Measurements from ENCODE around the gene RIPOR3.

Gene RIPOR3

DNA sequence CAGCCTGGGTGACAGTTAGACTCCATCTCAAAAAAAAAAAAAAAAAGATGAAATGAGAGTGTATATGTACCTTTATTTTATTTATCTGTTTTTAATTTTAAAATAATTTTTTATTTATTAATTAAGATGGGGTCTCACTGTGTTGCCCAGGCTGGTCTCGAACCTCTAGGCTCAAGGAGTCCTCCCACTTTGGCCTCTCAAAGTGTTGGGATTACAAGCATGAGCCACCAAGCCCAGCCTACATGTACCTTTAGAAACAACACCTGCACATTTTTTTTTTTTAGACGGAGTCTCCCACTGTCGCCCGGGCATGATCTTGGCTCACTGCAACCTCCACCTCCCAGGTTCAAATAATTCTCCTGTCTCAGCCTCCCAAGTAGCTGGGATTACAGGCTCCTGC lies 28.0 kb upstream of the RIPOR3 start:
- H3F3A ChIP-seq (ENCODE audit: insufficient read depth): no peaks in the 10 kb centered on the region
- no peak overlapping the region for H3K4me2 ChIP-seq (ENCODE audit: low read depth, low read length, poor library complexity, severe bottlenecking)
- H3K27ac ChIP-seq (ENCODE audit: low read depth, low read length): no peak overlapping the region
- H3K27me3 ChIP-seq (ENCODE audit: low read length): no peaks in the 10 kb centered on the region
- H4K20me1 ChIP-seq (ENCODE audit: low read depth, low read length): no peaks in the 10 kb centered on the region
- no peaks in the 10 kb centered on the region for H3K9me3 ChIP-seq (ENCODE audit: insufficient read depth, low read length)
- no peaks in the 10 kb centered on the region for H3K9me2 ChIP-seq (replicated peaks; ENCODE audit: insufficient read depth, low read length)
- H3K9ac ChIP-seq (ENCODE audit: low read length): no peak overlapping the region
- no peak for TF ChIP-seq EZH2phosphoT487 (conservative IDR thresholded peaks at IDR 0.05; ENCODE audit: low read length)
- TF ChIP-seq, protein P1, sequence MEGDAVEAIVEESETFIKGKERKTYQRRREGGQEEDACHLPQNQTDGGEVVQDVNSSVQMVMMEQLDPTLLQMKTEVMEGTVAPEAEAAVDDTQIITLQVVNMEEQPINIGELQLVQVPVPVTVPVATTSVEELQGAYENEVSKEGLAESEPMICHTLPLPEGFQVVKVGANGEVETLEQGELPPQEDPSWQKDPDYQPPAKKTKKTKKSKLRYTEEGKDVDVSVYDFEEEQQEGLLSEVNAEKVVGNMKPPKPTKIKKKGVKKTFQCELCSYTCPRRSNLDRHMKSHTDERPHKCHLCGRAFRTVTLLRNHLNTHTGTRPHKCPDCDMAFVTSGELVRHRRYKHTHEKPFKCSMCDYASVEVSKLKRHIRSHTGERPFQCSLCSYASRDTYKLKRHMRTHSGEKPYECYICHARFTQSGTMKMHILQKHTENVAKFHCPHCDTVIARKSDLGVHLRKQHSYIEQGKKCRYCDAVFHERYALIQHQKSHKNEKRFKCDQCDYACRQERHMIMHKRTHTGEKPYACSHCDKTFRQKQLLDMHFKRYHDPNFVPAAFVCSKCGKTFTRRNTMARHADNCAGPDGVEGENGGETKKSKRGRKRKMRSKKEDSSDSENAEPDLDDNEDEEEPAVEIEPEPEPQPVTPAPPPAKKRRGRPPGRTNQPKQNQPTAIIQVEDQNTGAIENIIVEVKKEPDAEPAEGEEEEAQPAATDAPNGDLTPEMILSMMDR (IDR thresholded peaks at IDR 0.05; ENCODE audit: insufficient read depth, low read length, poor library complexity, severe bottlenecking): no peak
- no peak overlapping the region for H3K4me3 ChIP-seq (ENCODE audit: insufficient read depth, low read length, poor library complexity, severe bottlenecking)
- no peaks in the 10 kb centered on the region for H3K79me2 ChIP-seq (ENCODE audit: insufficient read depth, low read length)
- H3K36me3 ChIP-seq (ENCODE audit: low read length): no peaks in the 10 kb centered on the region
- H2AFZ ChIP-seq (ENCODE audit: low read depth, low read length, severe bottlenecking): no peak overlapping the region

DNA sequence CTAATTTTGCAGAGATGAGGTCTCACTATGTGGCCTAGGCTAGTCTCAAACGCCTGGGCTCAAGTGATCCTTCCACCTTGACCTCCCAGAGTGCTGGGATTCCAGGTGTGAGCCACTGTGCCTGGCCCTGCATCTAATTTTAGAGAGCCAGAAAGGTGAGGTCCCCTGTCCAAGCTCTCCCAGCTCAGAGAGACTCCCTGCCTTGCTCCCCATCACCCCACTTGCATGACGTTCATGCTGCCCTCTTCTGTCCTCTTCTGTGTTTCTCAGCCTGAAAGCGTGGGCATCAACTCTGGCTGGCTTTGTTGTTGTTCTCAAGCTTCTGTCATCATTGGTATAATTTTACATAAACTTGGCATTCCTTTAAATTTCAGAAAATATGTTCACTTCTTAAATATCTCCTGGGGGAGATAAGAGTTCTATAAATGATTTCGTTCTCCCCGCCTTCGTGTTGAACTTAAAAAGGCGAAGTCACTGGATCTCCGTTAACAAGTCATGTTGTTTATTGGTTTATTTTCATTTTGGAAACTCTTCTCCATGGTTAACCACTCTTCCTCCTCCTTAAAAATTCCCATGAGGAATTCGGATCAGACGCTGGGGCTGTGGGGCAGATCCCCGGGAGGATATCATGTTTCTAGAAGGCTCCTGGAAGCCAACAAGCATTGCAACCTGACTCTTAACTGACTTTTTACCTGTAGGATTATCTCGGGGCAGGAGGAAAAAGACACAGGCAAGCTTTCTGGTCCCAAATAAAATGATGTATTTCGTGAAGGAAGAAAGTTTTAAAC lies 26.8 kb upstream of the RIPOR3 start:
- H3K27me3 ChIP-seq (ENCODE audit: low read length): no peaks in the 10 kb centered on the region
- H3K4me2 ChIP-seq (ENCODE audit: low read depth, low read length, poor library complexity, severe bottlenecking): no peak overlapping the region
- H3K9me2 ChIP-seq (replicated peaks; ENCODE audit: insufficient read depth, low read length): no peaks in the 10 kb centered on the region
- no peaks in the 10 kb centered on the region for H3F3A ChIP-seq (ENCODE audit: insufficient read depth)
- no peak for TF ChIP-seq EZH2phosphoT487 (conservative IDR thresholded peaks at IDR 0.05; ENCODE audit: low read length)
- TF ChIP-seq, protein P1 (IDR thresholded peaks at IDR 0.05; ENCODE audit: insufficient read depth, low read length, poor library complexity, severe bottlenecking): no peak
- no peak overlapping the region for H3K4me3 ChIP-seq (ENCODE audit: insufficient read depth, low read length, poor library complexity, severe bottlenecking)
- no peaks in the 10 kb centered on the region for H4K20me1 ChIP-seq (ENCODE audit: low read depth, low read length)
- no peaks in the 10 kb centered on the region for H3K36me3 ChIP-seq (ENCODE audit: low read length)
- no peak overlapping the region for H3K9ac ChIP-seq (ENCODE audit: low read length)
- no peaks in the 10 kb centered on the region for H3K9me3 ChIP-seq (ENCODE audit: insufficient read depth, low read length)
- H3K27ac ChIP-seq (ENCODE audit: low read depth, low read length): no peak overlapping the region
- no peaks in the 10 kb centered on the region for H3K79me2 ChIP-seq (ENCODE audit: insufficient read depth, low read length)
- H2AFZ ChIP-seq (ENCODE audit: low read depth, low read length, severe bottlenecking): no peak overlapping the region

DNA sequence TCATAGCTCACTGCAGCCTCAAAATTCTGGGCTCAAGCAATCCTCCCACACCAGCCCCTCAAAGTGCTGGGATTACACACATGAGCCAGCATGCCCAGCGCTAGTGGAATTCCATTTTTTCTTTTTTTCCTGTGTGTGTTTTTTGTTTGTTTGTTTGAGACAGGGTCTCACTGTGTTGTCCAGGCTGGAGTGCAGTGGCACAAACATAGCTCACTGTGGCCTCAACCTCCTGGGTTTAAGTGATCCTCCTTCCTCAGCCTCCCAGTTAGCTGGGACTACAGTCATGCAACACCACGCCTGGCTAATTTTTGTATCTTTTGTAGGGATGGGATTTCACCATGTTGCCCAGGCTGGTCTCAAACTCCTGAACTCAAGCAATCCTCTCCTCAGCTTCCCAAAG lies 26.0 kb upstream of the RIPOR3 start:
- H4K20me1 ChIP-seq (ENCODE audit: low read depth, low read length): no peaks in the 10 kb centered on the region
- no peak for TF ChIP-seq EZH2phosphoT487 (conservative IDR thresholded peaks at IDR 0.05; ENCODE audit: low read length)
- TF ChIP-seq, protein P1 (IDR thresholded peaks at IDR 0.05; ENCODE audit: insufficient read depth, low read length, poor library complexity, severe bottlenecking): no peak
- H3K4me3 ChIP-seq (ENCODE audit: insufficient read depth, low read length, poor library complexity, severe bottlenecking): no peak overlapping the region
- no peaks in the 10 kb centered on the region for H3K79me2 ChIP-seq (ENCODE audit: insufficient read depth, low read length)
- H3K9ac ChIP-seq (ENCODE audit: low read length): no peak overlapping the region
- H3K9me3 ChIP-seq (ENCODE audit: insufficient read depth, low read length): no peaks in the 10 kb centered on the region
- H3K4me2 ChIP-seq (ENCODE audit: low read depth, low read length, poor library complexity, severe bottlenecking): no peak overlapping the region
- no peaks in the 10 kb centered on the region for H3K9me2 ChIP-seq (replicated peaks; ENCODE audit: insufficient read depth, low read length)
- no peaks in the 10 kb centered on the region for H3K36me3 ChIP-seq (ENCODE audit: low read length)
- no peak overlapping the region for H3K27ac ChIP-seq (ENCODE audit: low read depth, low read length)
- H2AFZ ChIP-seq (ENCODE audit: low read depth, low read length, severe bottlenecking): no peak overlapping the region
- H3F3A ChIP-seq (ENCODE audit: insufficient read depth): no peaks in the 10 kb centered on the region
- no peaks in the 10 kb centered on the region for H3K27me3 ChIP-seq (ENCODE audit: low read length)
